HG03469 (cell line): ENCODE results near the gene BICDL1.

Experiments used
- ATAC-seq: cut with Tn5 transposase; IDR thresholded peaks from one replicate; pipeline ENCODE4 v1.9.1; 2021; ENCODE audit warnings: mild to moderate bottlenecking, moderate library complexity, moderate number of reproducible peaks; ENCODE audit not compliant: unreplicated experiment

BICDL1 gene

DNA sequence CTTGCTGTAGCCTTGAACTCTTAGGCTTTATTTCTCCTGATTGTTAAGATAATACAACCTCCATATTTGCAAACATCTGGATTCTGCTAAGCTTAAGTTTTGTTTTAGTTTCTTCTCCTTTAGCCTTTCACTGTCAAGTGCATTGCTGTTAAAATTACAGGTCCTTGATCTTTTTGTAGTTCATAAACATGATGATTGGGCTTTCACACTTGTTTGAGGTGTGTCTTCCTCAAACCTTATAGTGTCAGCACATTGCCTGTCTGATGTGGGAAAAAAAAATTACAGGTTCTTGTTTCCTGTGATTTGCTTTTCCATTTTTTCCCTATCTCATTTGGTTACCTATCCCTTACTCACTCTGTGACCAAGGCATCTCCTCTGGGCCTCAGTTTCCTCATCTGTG, 59.2 kb downstream of the BICDL1 start:
- ATAC-seq: no peak

DNA sequence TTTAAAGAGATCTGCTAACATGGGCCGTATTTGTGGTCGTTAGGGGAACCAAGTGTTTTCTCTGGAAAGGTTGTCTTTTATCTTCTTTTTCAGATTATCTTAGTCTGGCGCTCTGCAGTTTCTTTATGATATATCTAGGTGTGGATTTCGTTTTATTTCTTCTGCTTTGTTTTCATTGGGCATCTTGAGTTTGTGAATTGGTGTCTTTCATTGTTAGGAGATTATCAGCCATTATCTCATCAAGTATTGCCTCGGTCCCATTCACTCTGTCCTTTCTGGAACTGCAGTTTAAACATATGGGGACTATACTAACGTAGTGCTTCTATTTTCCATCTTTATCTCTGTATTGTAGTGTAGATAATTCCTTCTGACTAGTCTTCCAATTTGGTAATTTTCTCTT, 60.4 kb downstream of the BICDL1 start:
- ATAC-seq: no peak

GRCh38 chr12:120051535-120051934, 62.5 kb downstream of the BICDL1 start:
- ATAC-seq: no peak

DNA sequence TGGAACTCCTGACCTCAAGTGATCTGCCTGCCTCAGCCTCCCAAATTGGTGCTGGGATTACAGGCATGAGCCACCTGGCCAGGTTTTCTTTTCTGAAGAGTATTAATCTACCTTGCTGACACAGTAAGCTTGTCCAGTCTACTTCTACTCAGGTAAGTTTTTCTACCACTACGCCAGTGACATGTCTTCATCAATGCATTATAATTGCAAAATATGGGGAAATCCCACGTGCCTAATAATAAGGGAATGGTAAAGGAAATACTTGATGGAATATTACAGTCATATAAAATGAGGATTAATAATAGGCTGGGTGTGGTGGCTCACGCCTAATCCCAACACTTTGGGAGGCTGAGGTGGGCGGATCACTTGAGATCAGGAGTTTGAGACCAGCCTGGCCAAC, 65.3 kb downstream of the BICDL1 start:
- no peak for ATAC-seq

DNA sequence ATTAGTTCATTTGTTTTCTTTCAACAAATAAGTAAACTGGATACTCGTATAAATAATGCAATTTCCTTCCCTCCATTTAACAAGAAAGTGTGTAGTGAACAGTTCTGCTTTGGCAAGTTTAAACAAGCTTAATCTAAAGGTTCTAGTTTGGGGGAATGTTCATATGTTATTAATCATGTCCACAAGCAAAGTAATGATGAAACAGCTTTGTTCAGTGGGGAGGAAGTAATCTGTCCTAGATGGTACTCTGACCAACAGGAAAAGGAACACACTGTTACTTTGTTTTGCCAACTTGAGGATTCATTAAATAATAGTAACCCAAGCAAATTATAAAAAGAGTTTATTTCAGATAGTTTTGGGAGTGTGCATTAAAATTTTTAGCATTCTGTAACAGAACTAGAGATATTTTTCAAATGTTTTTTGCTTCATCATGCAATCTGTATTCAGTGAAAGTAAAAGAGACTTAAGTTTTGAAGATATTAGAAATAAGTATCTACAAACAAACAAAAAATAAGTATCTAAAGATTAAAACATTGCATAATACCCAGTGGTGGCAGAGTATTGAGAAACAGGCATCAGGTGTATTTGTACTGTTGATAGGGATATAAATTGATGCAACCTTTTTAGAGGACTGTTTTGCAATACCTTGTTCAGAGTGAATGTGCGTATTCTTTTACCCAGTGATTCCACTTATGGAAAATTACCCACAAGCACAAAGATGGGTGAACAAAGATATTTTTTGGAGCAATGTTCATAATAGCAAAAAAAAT, 66.4 kb downstream of the BICDL1 start:
- no peak for ATAC-seq

GRCh38 chr12:120056739-120057138, 67.7 kb downstream of the BICDL1 start:
- ATAC-seq: no peak

DNA sequence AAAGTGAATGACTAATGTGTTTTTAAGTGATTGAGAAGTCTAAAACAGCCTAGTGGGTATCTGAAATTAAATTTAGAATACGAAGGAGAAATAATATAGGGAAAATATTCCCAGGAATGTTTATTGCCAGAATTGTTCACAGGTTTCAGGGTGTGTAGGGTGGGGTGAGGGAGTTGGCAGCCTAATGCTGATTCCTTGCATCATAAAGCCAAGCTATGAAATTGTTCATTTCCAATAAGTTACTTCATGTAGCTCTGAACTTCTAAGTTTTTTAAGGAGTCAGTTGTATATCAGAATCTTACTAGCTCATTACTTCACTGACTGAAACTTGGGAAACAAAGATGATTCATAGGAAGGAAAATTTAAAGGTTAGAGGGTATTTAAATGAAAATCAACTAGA, 71.2 kb downstream of the BICDL1 start:
- no peak for ATAC-seq

GRCh38 chr12:120060717-120061116, 71.7 kb downstream of the BICDL1 start:
- no peak for ATAC-seq

GRCh38 chr12:120061575-120062214, 72.7 kb downstream of the BICDL1 start:
- ATAC-seq: no peak

DNA sequence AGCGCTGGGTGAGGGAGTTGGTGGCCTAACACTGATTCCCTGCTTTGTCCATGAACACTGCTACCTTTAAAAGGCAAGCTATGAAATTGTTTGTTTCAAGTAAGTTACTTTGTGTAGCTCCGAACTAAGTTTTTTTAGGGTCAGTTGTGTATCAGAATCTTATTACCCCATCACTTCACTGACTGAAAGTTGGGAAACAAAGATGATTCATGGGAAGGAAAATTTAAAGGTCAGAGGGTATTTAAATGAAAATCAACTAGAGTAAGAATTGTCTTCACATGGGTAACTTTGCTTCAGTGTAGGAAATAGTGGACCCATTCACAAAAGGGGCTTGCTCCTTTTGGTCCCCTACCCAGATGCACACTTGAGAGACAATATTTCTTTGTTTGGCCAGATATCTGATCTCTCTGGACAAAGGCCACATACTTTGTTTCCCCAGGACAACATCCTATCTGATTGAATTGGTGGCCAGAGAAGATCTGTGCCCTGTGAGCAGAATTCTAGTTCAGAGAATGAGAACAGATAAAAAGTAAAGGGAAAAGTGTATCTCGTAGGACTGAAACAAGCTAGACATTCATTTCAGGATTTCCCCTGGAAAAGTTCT, 74.0 kb downstream of the BICDL1 start:
- ATAC-seq: no peak

GRCh38 chr12:120064054-120064940, 75.3 kb downstream of the BICDL1 start:
- no peak for ATAC-seq

DNA sequence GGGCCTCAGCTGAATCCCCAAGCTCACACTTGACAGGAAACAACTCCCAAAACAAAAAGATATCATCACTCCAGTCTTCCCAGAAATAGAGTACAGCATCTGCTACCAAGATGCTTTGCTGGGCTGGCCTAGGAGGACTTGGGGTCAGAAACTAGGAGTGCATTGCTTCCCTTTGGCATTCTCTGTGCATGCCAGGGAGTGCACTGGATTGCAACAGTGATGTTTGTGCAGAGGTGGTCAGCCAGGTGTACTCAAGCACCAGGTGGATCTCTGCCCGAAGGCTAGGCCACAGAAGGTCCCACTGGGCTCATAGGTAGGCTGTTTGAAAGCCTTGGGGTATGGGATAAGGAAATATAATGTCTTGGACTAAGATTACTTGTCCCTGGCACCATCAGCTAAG, 76.4 kb downstream of the BICDL1 start:
- ATAC-seq: no peak

DNA sequence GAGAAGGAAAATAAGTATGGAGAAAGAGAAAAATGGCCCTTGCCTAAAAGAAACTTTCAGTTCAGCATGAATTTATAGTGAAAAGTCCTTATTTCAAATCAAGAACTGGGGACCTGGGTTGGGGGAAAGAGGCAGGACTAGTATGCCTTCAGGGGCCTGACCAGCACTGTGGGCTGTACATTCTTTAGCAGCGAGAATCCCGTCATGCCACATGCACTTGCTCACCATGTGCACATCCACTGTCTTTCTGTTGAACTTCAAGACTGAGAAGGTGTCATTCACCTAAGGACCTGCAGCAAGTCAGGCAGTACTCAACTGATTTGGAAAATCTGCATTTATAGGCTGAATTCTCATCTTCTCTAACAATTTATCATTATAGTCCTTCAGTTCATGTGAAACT, 77.3 kb downstream of the BICDL1 start:
- ATAC-seq: no peak

DNA sequence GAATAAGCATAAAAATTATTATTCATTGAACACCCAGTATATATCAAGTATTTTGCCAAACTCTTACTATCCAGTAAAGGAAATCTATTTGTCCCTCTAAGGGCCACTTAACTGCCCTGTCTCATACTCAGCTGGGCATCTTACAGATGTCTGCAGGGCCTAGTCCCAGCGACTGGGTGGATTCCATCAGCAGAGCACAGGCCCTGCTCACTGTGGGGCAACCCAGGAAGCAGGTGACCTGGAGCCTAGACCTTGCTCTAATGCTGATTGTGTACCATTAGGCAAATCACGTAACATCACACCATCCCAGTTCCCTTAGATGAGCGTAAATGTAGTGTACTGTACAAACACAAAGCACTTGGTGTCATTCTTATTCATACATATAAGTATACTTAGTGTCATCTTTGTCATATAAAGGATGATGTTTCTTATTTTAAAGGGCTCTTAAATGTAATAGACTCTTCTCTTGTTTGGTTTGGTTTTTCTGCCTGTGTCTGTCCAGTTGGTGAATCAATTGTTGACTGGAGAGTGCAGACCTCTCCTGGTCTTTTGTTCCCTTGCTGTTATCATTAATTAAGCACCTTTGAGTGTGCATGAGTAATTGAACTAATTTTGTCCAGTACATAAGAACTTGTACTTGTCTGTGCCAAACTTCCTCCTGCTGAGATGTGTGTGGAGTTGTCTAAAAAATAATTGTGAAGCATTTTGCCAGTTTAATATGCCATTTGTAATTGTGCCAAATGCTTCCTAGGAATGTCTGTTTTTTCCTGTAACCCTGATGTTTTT, 78.2 kb downstream of the BICDL1 start:
- ATAC-seq: no peak

DNA sequence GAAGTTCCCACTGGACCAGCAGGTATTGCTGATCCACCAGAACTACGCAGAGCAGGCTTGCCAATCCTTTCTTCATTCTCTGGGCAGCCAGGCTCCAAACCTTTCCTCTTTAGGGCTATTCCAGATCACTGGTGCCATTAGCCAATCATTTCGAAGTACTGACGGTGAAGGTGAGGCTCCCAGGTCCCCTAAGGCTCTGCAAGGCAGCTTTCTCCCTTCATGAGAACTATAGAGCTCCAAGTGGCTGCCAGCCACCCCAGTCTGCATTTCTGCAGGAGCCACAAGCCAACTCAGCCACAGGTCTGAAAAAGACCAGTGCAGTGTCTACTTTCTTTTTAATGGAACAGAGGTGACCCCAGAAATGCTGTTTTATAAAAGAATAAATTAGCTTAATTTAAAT, 78.9 kb downstream of the BICDL1 start:
- ATAC-seq: no peak

GRCh38 chr12:120069278-120069677, 80.2 kb downstream of the BICDL1 start:
- no peak for ATAC-seq

DNA sequence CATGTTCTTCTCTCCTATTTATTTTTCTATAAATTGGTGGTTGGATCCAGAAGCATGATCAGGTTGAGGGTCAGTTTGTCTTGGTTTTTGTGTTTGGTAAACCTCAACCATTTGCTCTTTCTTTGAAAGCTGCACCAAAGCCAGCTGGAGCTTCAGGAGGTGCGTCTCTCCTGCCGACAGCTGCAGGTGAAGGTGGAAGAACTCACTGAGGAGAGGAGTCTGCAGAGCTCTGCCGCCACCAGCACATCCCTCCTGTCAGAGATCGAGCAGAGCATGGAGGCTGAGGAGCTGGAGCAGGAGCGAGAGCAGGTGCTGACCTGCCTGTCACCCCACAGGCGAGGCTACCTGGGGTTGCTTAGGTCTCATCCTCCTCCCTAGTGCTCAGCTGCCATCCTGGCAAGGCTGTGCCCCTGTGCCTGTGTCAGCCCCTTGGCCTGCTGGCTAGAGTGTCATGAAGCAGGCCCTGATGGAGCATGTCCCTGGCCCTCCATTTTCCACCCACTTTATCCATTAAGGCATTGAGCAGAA, 82.5 kb downstream of the BICDL1 start:
- ATAC-seq: no peak

- no peak for ATAC-seq
Measured at GRCh38 chr12:120072472-120073249, 83.6 kb downstream of the BICDL1 start.

DNA sequence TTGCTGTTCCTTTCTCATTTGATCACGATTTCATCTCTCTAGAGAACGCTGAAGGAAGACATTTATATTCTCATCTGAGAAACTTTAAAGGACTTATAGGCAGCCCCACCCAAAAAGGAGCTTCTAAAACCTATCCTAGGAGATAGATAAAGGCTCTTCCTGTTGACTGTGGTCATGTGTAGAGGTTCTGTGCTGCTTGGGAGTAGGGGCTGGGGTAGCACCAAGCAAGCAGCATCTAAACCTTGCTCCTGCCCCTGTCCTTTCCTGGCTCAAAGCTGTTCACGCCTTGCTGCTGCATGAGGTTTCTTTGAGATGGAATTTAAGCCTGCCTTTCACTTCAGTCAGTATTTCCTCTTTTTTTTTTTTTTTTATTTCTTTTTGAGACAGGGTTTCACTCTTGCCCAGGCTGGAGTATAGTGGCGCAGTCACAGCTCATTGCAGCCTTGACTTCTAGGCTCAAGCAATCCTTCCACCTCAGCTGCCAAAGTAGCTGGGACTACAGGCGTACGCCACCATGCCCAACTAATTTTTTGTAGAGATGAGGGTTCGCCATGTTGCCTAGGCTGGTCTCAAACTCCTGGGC, 86.1 kb downstream of the BICDL1 start:
- no peak for ATAC-seq
